K562 (cell line): ENCODE data around the gene MT1X. TPM values are rescaled to one million over a fixed set of nuclear protein-coding genes. Genes with fewer than 3 reads are reported as not detected.

Experiments used
- ATF1 ChIP-seq, 2 experiments: fragments of 450-650 bp in 1 of 2; IDR thresholded peaks; 2 replicates each; pipeline ENCODE4 v1.6.1; 2016; ENCODE audit warnings: missing compliant biosample characterization in 1 of 2, missing genetic modification characterization in 1 of 2
- CTBP1 ChIP-seq: fragments of 450-650 bp; IDR thresholded peaks from 2 replicates; pipeline ENCODE4 v1.6.1; 2016; ENCODE audit warnings: borderline replicate concordance
- EGR1 ChIP-seq: fragments of 450-650 bp; conservative IDR thresholded peaks from 2 replicates; pipeline ENCODE4 v1.6.1; 2017; ENCODE audit warnings: mild to moderate bottlenecking
- HDGF ChIP-seq: fragments of 450-650 bp; IDR thresholded peaks from 2 replicates; pipeline ENCODE4 v1.6.1; 2016
- HNRNPLL ChIP-seq: fragments of 200-400 bp; formaldehyde crosslinking; IDR thresholded peaks from 2 replicates; pipeline ENCODE4 v1.6.1; 2017; ENCODE audit warnings: low read length, low read depth, mild to moderate bottlenecking; ENCODE audit not compliant: poor library complexity, severe bottlenecking
- IRF2 ChIP-seq: sonication (generic); formaldehyde crosslinking; IDR thresholded peaks from 2 replicates; pipeline ENCODE4 v1.8.1; 2022; ENCODE audit warnings: mild to moderate bottlenecking, missing genetic modification reagents
- KAT7 ChIP-seq: sonication (generic); formaldehyde crosslinking; IDR thresholded peaks from 2 replicates; pipeline ENCODE4 v1.8.0; 2022; ENCODE audit warnings: missing genetic modification reagents, mild to moderate bottlenecking, borderline replicate concordance
- KLF16 ChIP-seq: IDR thresholded peaks from 2 replicates; pipeline ENCODE4 v1.6.1; 2016; ENCODE audit warnings: antibody characterized with exemption
- L3MBTL2 ChIP-seq: fragments of 450-650 bp; IDR thresholded peaks from 2 replicates; pipeline ENCODE4 v1.6.1; 2016; ENCODE audit warnings: mild to moderate bottlenecking, moderate library complexity
- LARP7 ChIP-seq: fragments of 450-650 bp; IDR thresholded peaks from 2 replicates; pipeline ENCODE4 v1.6.1; 2016
- POLR2G ChIP-seq: fragments of 200-400 bp; formaldehyde crosslinking; IDR thresholded peaks from 2 replicates; pipeline ENCODE4 v1.6.1; 2017; ENCODE audit warnings: low read depth, mild to moderate bottlenecking, antibody characterized with exemption, low read length, moderate library complexity
- RFX1 ChIP-seq: fragments of 450-650 bp; IDR thresholded peaks from 2 replicates; pipeline ENCODE4 v1.6.1; 2016; ENCODE audit warnings: mild to moderate bottlenecking, moderate library complexity
- SIN3A ChIP-seq, 2 experiments: fragments of 150-350 bp in 1 of 2; IDR thresholded peaks; 2 replicates each; pipeline ENCODE4 v1.6.1; 2011 to 2016; ENCODE audit warnings: borderline replicate concordance in 2 of 2, low read depth in 2 of 2, low read length in 2 of 2, mild to moderate bottlenecking in 2 of 2, moderate library complexity in 2 of 2; ENCODE audit not compliant: control insufficient read depth in 1 of 2
- SNIP1 ChIP-seq: fragments of 450-650 bp; IDR thresholded peaks from 2 replicates; pipeline ENCODE4 v1.7.1; 2017; ENCODE audit warnings: low read depth, mild to moderate bottlenecking
- TCF3 ChIP-seq: sonication (generic); formaldehyde crosslinking; IDR thresholded peaks from 2 replicates; pipeline ENCODE4 v1.4.0; 2020; ENCODE audit warnings: mild to moderate bottlenecking, missing genetic modification reagents
- polyA plus RNA-seq, 8 experiments: library from polyadenylated mRNA; depleted of rRNA in 4 of 8; stranded (reverse) in 5 of 8; unstranded in 3 of 8; fragments of >200 nt; fragmentation: Nextera tagmentation in 2 of 8; fragmentation: Illumina TruSeq in 1 of 8; extraction: Ambion mirVana in 2 of 8; extraction: Trizol in 1 of 8; gene quantifications; 2 replicates each; pipeline versions ENCODE4 v1.2.1 to v1.2.3, GENCODE V29; 2011 to 2014; ENCODE audit warnings: inconsistent platforms in 1 of 8, missing spikeins in 1 of 8
- total RNA-seq, 7 experiments: library from RNA; depleted of rRNA in 6 of 7; stranded (reverse); fragments of >200 nt in 6 of 7; fragmentation: Illumina TruSeq in 2 of 7; extraction: Trizol in 2 of 7; gene quantifications; 2 replicates each; pipeline versions ENCODE4 v1.2.1 to v1.2.3, GENCODE V29; 2011 to 2021; ENCODE audit warnings: low replicate concordance in 1 of 7
- TF ChIP-seq, protein P1 (sequence below): fragments of 450-650 bp; IDR thresholded peaks from 2 replicates; pipeline ENCODE4 v1.6.1; 2016; ENCODE audit warnings: mild to moderate bottlenecking, moderate library complexity
- TF ChIP-seq, protein P2 (sequence below): fragments of 200-800 bp; sonication (Bioruptor generic); IDR thresholded peaks from 2 replicates; pipeline ENCODE4 v1.6.1; 2017; ENCODE audit warnings: missing genetic modification characterization, missing compliant biosample characterization

Gene MT1X
- total and polyA plus RNA-seq, 9 of the 15 experiments (the other 6 are each of a cell fraction or from before 2014, with no cell fraction given) = 4.9 to 22.8 (median 8.7) TPM

DNA sequence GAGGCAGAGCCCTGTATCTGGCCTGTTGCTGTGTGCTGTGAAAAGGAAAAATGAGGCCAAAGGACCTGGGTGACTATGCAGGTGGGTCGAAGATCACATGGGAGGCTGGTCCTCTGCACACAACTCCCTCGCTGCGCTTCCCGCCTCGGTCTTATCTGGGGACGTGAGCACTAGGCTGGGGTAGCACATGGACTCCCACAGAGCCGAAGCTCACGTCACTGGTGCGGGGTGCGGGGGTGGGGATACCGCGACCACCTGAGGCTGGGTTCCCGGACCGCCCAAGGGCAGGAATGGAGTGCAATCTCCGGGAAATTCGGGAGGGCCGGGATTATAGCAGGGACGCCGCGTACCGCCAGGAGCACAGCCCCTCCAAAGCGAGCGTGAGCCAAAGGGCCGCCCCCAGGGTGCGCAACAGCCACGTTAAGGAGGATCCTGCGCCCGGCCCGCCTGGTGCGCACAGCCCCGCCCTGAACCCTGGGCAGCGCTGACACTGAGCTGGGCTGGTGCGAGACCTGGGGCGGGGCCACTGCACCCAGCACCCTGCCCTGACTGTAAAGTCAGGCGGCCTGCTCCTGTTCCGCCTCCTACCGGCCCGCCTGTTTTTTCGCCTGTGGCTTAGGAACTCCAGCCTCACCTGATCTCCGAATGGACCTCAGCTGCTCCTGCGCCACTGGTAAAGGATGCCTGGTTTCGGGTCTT lies 39.0 kb upstream of the MT1X start (continued):
- TF ChIP-seq L3MBTL2 (peak; percentile 94), IRF2 (CRISPR knock-in tag) (no peak), KAT7 (no peak), ATF1 (CRISPR knock-in tag; IDR thresholded peaks at IDR 0.05) (no peak), ATF1 (tag; IDR thresholded peaks at IDR 0.05) (peak; percentile 54), LARP7 (no peak), CTBP1 (peak; percentile 40; the same call in 1 of the 2 replicates), HNRNPLL (peak; percentile 43), KLF16 (no peak), EGR1 (peak; percentile 69), POLR2G (no peak), TCF3 (CRISPR knock-in tag) (0 out of 2 replicates have a peak, but pooled peaks have one; percentile 4), SIN3A (IDR thresholded peaks at IDR 0.05; ENCODE audit: borderline replicate concordance in 2 of 2, control insufficient read depth in 1 of 2, low read depth in 2 of 2, low read length in 2 of 2) (no peak), SNIP1 (no peak), RFX1 (no peak), HDGF (no peak)
- TF ChIP-seq, protein P1, sequence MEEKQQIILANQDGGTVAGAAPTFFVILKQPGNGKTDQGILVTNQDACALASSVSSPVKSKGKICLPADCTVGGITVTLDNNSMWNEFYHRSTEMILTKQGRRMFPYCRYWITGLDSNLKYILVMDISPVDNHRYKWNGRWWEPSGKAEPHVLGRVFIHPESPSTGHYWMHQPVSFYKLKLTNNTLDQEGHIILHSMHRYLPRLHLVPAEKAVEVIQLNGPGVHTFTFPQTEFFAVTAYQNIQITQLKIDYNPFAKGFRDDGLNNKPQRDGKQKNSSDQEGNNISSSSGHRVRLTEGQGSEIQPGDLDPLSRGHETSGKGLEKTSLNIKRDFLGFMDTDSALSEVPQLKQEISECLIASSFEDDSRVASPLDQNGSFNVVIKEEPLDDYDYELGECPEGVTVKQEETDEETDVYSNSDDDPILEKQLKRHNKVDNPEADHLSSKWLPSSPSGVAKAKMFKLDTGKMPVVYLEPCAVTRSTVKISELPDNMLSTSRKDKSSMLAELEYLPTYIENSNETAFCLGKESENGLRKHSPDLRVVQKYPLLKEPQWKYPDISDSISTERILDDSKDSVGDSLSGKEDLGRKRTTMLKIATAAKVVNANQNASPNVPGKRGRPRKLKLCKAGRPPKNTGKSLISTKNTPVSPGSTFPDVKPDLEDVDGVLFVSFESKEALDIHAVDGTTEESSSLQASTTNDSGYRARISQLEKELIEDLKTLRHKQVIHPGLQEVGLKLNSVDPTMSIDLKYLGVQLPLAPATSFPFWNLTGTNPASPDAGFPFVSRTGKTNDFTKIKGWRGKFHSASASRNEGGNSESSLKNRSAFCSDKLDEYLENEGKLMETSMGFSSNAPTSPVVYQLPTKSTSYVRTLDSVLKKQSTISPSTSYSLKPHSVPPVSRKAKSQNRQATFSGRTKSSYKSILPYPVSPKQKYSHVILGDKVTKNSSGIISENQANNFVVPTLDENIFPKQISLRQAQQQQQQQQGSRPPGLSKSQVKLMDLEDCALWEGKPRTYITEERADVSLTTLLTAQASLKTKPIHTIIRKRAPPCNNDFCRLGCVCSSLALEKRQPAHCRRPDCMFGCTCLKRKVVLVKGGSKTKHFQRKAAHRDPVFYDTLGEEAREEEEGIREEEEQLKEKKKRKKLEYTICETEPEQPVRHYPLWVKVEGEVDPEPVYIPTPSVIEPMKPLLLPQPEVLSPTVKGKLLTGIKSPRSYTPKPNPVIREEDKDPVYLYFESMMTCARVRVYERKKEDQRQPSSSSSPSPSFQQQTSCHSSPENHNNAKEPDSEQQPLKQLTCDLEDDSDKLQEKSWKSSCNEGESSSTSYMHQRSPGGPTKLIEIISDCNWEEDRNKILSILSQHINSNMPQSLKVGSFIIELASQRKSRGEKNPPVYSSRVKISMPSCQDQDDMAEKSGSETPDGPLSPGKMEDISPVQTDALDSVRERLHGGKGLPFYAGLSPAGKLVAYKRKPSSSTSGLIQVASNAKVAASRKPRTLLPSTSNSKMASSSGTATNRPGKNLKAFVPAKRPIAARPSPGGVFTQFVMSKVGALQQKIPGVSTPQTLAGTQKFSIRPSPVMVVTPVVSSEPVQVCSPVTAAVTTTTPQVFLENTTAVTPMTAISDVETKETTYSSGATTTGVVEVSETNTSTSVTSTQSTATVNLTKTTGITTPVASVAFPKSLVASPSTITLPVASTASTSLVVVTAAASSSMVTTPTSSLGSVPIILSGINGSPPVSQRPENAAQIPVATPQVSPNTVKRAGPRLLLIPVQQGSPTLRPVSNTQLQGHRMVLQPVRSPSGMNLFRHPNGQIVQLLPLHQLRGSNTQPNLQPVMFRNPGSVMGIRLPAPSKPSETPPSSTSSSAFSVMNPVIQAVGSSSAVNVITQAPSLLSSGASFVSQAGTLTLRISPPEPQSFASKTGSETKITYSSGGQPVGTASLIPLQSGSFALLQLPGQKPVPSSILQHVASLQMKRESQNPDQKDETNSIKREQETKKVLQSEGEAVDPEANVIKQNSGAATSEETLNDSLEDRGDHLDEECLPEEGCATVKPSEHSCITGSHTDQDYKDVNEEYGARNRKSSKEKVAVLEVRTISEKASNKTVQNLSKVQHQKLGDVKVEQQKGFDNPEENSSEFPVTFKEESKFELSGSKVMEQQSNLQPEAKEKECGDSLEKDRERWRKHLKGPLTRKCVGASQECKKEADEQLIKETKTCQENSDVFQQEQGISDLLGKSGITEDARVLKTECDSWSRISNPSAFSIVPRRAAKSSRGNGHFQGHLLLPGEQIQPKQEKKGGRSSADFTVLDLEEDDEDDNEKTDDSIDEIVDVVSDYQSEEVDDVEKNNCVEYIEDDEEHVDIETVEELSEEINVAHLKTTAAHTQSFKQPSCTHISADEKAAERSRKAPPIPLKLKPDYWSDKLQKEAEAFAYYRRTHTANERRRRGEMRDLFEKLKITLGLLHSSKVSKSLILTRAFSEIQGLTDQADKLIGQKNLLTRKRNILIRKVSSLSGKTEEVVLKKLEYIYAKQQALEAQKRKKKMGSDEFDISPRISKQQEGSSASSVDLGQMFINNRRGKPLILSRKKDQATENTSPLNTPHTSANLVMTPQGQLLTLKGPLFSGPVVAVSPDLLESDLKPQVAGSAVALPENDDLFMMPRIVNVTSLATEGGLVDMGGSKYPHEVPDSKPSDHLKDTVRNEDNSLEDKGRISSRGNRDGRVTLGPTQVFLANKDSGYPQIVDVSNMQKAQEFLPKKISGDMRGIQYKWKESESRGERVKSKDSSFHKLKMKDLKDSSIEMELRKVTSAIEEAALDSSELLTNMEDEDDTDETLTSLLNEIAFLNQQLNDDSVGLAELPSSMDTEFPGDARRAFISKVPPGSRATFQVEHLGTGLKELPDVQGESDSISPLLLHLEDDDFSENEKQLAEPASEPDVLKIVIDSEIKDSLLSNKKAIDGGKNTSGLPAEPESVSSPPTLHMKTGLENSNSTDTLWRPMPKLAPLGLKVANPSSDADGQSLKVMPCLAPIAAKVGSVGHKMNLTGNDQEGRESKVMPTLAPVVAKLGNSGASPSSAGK = peak; percentile 92
- TF ChIP-seq, protein P2, sequence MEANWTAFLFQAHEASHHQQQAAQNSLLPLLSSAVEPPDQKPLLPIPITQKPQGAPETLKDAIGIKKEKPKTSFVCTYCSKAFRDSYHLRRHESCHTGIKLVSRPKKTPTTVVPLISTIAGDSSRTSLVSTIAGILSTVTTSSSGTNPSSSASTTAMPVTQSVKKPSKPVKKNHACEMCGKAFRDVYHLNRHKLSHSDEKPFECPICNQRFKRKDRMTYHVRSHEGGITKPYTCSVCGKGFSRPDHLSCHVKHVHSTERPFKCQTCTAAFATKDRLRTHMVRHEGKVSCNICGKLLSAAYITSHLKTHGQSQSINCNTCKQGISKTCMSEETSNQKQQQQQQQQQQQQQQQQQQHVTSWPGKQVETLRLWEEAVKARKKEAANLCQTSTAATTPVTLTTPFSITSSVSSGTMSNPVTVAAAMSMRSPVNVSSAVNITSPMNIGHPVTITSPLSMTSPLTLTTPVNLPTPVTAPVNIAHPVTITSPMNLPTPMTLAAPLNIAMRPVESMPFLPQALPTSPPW (CRISPR knock-in tag) = peak; percentile 48
